HG02943 (cell line): ENCODE results near the gene THY1.
"Not testable (repeated sequence)": the region's sequence is repeated elsewhere in the genome, so short reads cannot be mapped to it uniquely, and the experiment has no call there.

ENCODE experiments used
- ATAC-seq: cut with Tn5 transposase; IDR thresholded peaks from one replicate; pipeline ENCODE4 v1.9.1; 2021; ENCODE audit warnings: mild to moderate bottlenecking, low read depth, moderate library complexity; ENCODE audit not compliant: unreplicated experiment

The THY1 gene

GRCh38 chr11:119446434-119446833 is 23.5 kb upstream of the THY1 start:
- no peak for ATAC-seq

GRCh38 chr11:119445850-119446249 is 22.9 kb upstream of the THY1 start:
- ATAC-seq: no peak

GRCh38 chr11:119445379-119445778 is 22.4 kb upstream of the THY1 start:
- ATAC-seq: no peak

- ATAC-seq: no peak
Measured at GRCh38 chr11:119441898-119442243, 18.9 kb upstream of the THY1 start.

- ATAC-seq: no peak
Measured at GRCh38 chr11:119438599-119438998, 15.6 kb upstream of the THY1 start.

- ATAC-seq: not testable (repeated sequence)
Measured at GRCh38 chr11:119437521-119437920, 14.5 kb upstream of the THY1 start.

- no peak for ATAC-seq
Measured at GRCh38 chr11:119436711-119437110, 13.7 kb upstream of the THY1 start.

GRCh38 chr11:119436093-119436492 is 13.1 kb upstream of the THY1 start:
- no peak for ATAC-seq

GRCh38 chr11:119434591-119435330 is 11.8 kb upstream of the THY1 start:
- ATAC-seq: no peak

GRCh38 chr11:119433358-119433725 is 10.4 kb upstream of the THY1 start:
- no peak for ATAC-seq

GRCh38 chr11:119432484-119433357 is 9.7 kb upstream of the THY1 start:
- ATAC-seq: no peak

- ATAC-seq: no peak
Measured at GRCh38 chr11:119431523-119431922, 8.6 kb upstream of the THY1 start.

- no peak for ATAC-seq
Measured at GRCh38 chr11:119427279-119427678, 4.3 kb upstream of the THY1 start.

GRCh38 chr11:119426142-119426541 is 3.2 kb upstream of the THY1 start:
- no peak for ATAC-seq

- ATAC-seq: no peak
Measured at GRCh38 chr11:119424775-119425174, 1.8 kb upstream of the THY1 start.

- no peak for ATAC-seq
Measured at GRCh38 chr11:119424276-119424675, 1.3 kb upstream of the THY1 start.

- no peak for ATAC-seq
Measured at GRCh38 chr11:119423509-119424254, 710 bp upstream of the THY1 start.

- ATAC-seq: no peak
Measured at GRCh38 chr11:119421941-119422808, 797 bp downstream of the THY1 start.

GRCh38 chr11:119421351-119421750 is 1.6 kb downstream of the THY1 start:
- ATAC-seq: no peak

GRCh38 chr11:119420631-119421030 is 2.3 kb downstream of the THY1 start:
- no peak for ATAC-seq
